HFF-Myc (cell line): ENCODE results near the gene PRODH.

ENCODE experiments used
- DNase-seq: peaks from one replicate; pipeline ENCODE4 v3.0.0-alpha.2; 2011; ENCODE audit warnings: low read depth; ENCODE audit errors: extremely low read depth
- H3K4me3 ChIP-seq: replicated peaks from 2 replicates; pipeline ENCODE4 v1.5.1; 2011; ENCODE audit warnings: low read depth, mild to moderate bottlenecking, control low read depth, low read length
- TF ChIP-seq, protein P1 (sequence below): IDR thresholded peaks from 2 replicates; pipeline ENCODE4 v1.5.1; 2012; ENCODE audit warnings: mild to moderate bottlenecking, low read depth, low read length, control low read depth; ENCODE audit errors: missing control alignments

Gene PRODH

DNA sequence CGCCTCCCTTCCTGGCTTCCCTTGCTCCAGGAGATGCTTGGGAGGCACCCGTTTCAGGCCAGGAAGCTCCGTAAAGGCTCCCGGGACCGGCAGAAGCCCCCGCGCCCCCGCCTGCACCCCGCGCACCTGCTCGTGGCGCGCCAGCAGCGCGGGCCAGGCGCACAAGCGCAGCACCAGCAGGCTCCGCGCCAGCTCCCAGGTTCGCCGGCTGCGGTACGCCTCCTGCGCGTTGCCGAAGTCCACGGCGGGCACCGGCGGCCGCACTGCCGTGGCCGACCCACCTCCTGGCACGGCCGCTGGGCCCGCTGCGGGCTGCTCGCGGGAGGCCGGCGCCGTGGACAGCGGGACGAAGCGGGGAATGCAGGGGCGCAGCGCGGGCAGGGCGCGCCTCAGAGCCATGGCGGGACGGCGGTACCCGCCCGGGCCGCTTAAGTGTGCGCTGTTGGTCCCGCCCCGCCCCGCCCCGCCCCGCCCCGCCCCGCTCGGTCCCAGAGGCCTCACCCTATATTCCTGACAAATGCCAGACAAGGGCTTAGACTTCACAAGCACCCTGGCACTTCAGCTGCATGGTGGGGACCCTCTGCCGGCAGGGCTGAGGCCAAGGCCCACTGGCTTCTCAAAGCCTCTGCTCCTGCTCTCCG, at the start of gene PRODH:
Gene PRODH, minus strand, starts transcription at position 405 of the 641 bp plus-strand sequence. Its CDS starts 6 bp downstream, at position 399.
- no peak for DNase-seq
- TF ChIP-seq, protein P1, sequence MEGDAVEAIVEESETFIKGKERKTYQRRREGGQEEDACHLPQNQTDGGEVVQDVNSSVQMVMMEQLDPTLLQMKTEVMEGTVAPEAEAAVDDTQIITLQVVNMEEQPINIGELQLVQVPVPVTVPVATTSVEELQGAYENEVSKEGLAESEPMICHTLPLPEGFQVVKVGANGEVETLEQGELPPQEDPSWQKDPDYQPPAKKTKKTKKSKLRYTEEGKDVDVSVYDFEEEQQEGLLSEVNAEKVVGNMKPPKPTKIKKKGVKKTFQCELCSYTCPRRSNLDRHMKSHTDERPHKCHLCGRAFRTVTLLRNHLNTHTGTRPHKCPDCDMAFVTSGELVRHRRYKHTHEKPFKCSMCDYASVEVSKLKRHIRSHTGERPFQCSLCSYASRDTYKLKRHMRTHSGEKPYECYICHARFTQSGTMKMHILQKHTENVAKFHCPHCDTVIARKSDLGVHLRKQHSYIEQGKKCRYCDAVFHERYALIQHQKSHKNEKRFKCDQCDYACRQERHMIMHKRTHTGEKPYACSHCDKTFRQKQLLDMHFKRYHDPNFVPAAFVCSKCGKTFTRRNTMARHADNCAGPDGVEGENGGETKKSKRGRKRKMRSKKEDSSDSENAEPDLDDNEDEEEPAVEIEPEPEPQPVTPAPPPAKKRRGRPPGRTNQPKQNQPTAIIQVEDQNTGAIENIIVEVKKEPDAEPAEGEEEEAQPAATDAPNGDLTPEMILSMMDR: no peak
- no peak within 1 kb of the TSS for H3K4me3 ChIP-seq

- TF ChIP-seq, protein P1: no peak
- no peak for DNase-seq
- no peak overlapping the region for H3K4me3 ChIP-seq
Measured at GRCh38 chr22:18985780-18986179, 49.7 kb upstream of the PRODH start.

GRCh38 chr22:18984564-18984963, 48.5 kb upstream of the PRODH start:
- DNase-seq: no peak
- TF ChIP-seq, protein P1: no peak
- H3K4me3 ChIP-seq: no peak overlapping the region

DNA sequence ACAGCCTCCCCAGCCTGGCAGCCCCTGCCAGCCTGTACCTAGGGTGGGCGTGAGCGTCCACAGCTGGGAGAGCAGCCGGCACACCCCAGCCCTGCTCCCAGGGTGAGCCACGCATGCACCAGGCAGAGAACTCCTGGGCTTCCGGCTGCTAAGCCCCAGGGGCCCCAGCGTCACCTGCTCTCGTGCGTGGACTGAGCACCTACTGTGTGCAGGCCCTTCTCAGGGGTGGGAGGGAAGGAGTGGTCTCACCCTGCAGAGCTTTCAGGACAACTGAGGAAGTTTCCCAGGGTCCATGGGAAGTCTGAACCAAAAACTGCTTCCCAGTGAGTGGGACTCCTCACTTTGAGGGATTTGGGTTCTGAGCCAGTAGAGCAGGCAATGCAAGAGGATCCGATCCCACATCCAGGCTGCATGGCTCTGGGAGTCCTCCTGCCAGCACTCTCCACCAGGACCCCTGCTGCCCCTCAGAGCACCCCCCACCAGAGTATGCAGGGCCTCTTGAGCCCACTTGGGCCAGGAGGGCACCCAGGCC, 47.1 kb upstream of the PRODH start:
- DNase-seq: no peak
- TF ChIP-seq, protein P1: no peak
- no peak overlapping the region for H3K4me3 ChIP-seq

GRCh38 chr22:18980829-18981228, 44.7 kb upstream of the PRODH start:
- no peak overlapping the region for H3K4me3 ChIP-seq
- no peak for DNase-seq

GRCh38 chr22:18979957-18980356, 43.9 kb upstream of the PRODH start:
- TF ChIP-seq, protein P1: no peak
- H3K4me3 ChIP-seq: no peak overlapping the region
- DNase-seq: no peak

More at GRCh38 chr22:18980829-18981228, 44.7 kb upstream of the PRODH start:
- TF ChIP-seq, protein P1: no peak
